ENCODE measurements around the gene CFAP70.

DNA sequence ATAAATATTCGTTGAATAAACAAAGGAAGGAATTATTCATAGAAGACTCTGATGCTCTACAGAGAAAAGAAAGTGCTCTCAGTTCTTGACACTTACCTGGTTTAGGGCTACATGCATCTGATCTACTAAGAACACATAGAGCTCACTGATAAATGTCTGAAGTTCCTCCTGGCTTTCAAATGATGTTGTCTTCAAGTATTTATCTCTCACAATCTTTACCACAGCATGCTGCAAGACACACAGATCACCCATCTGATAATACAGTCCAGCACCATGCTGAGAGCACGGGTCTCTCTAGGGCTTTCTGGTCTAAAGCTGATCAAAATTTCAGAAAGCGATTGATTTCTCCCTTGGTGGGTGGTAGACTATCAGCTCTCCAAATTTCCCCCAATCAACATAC lies 61.7 kb downstream of the CFAP70 start:
- TF ChIP-seq, protein P1, sequence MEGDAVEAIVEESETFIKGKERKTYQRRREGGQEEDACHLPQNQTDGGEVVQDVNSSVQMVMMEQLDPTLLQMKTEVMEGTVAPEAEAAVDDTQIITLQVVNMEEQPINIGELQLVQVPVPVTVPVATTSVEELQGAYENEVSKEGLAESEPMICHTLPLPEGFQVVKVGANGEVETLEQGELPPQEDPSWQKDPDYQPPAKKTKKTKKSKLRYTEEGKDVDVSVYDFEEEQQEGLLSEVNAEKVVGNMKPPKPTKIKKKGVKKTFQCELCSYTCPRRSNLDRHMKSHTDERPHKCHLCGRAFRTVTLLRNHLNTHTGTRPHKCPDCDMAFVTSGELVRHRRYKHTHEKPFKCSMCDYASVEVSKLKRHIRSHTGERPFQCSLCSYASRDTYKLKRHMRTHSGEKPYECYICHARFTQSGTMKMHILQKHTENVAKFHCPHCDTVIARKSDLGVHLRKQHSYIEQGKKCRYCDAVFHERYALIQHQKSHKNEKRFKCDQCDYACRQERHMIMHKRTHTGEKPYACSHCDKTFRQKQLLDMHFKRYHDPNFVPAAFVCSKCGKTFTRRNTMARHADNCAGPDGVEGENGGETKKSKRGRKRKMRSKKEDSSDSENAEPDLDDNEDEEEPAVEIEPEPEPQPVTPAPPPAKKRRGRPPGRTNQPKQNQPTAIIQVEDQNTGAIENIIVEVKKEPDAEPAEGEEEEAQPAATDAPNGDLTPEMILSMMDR (IDR thresholded peaks at IDR 0.05; ENCODE audit: low read length) = no peak
- no peak for TF ChIP-seq EZH2 (IDR thresholded peaks at IDR 0.05; ENCODE audit: borderline replicate concordance, low read length)
